Measurements from ENCODE around the gene PPP1R9B. TPM values are rescaled to one million over a fixed set of nuclear protein-coding genes. Genes with fewer than 3 reads are reported as not detected.

PPP1R9B gene
- total RNA-seq (ENCODE audit: low replicate concordance) = 40.7 and 54.1 TPM in 2 replicates

GRCh38 chr17:50150354-50151040 lies at the start of gene PPP1R9B:
Gene PPP1R9B (minus strand): TSS chr17:50150677. CDS start chr17:50150513, 164 bp downstream.

GRCh38 chr17:50165867-50166517 lies 15.5 kb upstream of the PPP1R9B start, which contains the start of gene SGCA:
Gene SGCA (plus strand): TSS chr17:50166005. CDS start chr17:50166041, 36 bp downstream.

GRCh38 chr17:50129728-50130558 lies 20.5 kb downstream of the PPP1R9B start, which contains the start of gene SAMD14:
Gene SAMD14 (minus strand): TSS chr17:50130160. CDS start chr17:50124959, 5,201 bp downstream.

GRCh38 chr17:50094753-50095619 lies 55.5 kb downstream of the PPP1R9B start, which contains the start of gene PDK2:
Gene PDK2 (plus strand): TSS chr17:50095351. CDS start chr17:50095436, 85 bp downstream.

Other genes with a start within 250 kb of the PPP1R9B start
- gene DLX4, start 181.5 kb downstream of the PPP1R9B start, total RNA-seq (ENCODE audit: low replicate concordance) = not detected in 2 replicates
- gene DLX3, start 155.5 kb downstream of the PPP1R9B start, total RNA-seq (ENCODE audit: low replicate concordance) = not detected in 2 replicates
- 38.4 and 269 TPM in 2 replicates for gene ITGA3, start 94.6 kb downstream of the PPP1R9B start, total RNA-seq (ENCODE audit: low replicate concordance)
- gene PDK2, start 55.3 kb downstream of the PPP1R9B start, total RNA-seq (ENCODE audit: low replicate concordance) = 18.3 and 42.1 TPM in 2 replicates
- 0.35 and 2.2 TPM in 2 replicates for gene SAMD14, start 20.5 kb downstream of the PPP1R9B start, total RNA-seq (ENCODE audit: low replicate concordance)
- gene SGCA, start 15.3 kb upstream of the PPP1R9B start, total RNA-seq (ENCODE audit: low replicate concordance) = 1.8 and 8.4 TPM in 2 replicates
- 1,618 and 2,280 TPM in 2 replicates for gene COL1A1, start 51.0 kb upstream of the PPP1R9B start, total RNA-seq (ENCODE audit: low replicate concordance)
- 0.12 and 0.15 TPM in 2 replicates for gene TMEM92, start 123.8 kb upstream of the PPP1R9B start, total RNA-seq (ENCODE audit: low replicate concordance)
- gene XYLT2, start 195.4 kb upstream of the PPP1R9B start, total RNA-seq (ENCODE audit: low replicate concordance) = 49.4 and 53.1 TPM in 2 replicates
- gene MRPL27, start 222.5 kb upstream of the PPP1R9B start, total RNA-seq (ENCODE audit: low replicate concordance) = 63.7 and 77.1 TPM in 2 replicates
- gene EME1, start 222.6 kb upstream of the PPP1R9B start, total RNA-seq (ENCODE audit: low replicate concordance) = 0.59 and 2.6 TPM in 2 replicates
- 98.9 and 209 TPM in 2 replicates for gene LRRC59, start 246.8 kb upstream of the PPP1R9B start, total RNA-seq (ENCODE audit: low replicate concordance)